Esophagus muscularis mucosa (tissue), 3 donors: ENCODE results near the gene VAV1.

Experiments used
- POLR2A ChIP-seq: fragments of 450-650 bp; IDR thresholded peaks from one replicate; pipeline ENCODE4 v1.6.1; 2017; ENCODE audit warnings: antibody characterized with exemption, moderate library complexity, mild to moderate bottlenecking, low read depth
- POLR2AphosphoS5 ChIP-seq, 2 donors: sonication (generic); formaldehyde crosslinking; IDR thresholded peaks; one replicate each; pipeline ENCODE4 v1.6.1; 2017; ENCODE audit warnings: antibody characterized with exemption in 2 of 2
- TF ChIP-seq, protein P1 (sequence below), 3 experiments: fragments of 200-600 bp in 2 of 3; fragments of 450-650 bp in 1 of 3; sonication (generic) in 2 of 3; IDR thresholded peaks; one replicate each; pipeline ENCODE4 v1.5.1; 2017 to 2019; ENCODE audit warnings: antibody characterized with exemption in 3 of 3, mild to moderate bottlenecking in 2 of 3, moderate library complexity in 1 of 3

DNA sequence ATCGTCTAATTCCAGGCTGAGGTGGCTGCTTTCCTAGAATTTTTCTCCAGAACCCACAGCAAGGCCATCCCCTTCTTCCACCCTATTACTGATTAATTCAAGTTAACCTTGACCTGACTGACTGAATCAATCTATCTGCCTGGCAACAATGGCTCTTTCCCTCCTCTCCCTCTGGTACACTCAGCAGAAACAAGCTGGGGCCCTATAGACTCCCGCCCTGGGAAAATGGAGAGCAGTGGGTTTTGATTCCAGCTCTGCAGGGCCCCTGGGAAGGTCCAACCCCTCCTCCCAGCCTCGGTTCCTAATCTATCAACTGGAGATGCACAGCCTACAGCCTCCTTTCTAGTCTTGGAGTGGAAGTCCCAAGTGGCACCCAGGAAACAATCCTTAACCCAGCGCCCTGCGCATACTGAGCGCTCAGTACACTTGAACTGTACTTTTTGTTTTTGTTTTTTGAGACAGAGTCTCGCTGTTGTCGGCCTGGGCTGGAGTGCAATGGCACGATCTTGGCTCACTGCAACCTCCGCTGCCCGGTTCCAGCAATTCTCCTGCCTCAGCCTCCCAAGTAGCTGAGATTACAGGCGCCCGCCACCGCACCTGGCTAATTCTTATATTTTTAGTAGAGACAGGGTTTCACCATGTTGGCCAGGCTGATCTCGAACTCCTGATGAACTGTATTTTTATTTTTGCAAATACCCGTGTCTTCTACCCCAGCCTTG is 46.8 kb upstream of the VAV1 start:
- TF ChIP-seq, protein P1, sequence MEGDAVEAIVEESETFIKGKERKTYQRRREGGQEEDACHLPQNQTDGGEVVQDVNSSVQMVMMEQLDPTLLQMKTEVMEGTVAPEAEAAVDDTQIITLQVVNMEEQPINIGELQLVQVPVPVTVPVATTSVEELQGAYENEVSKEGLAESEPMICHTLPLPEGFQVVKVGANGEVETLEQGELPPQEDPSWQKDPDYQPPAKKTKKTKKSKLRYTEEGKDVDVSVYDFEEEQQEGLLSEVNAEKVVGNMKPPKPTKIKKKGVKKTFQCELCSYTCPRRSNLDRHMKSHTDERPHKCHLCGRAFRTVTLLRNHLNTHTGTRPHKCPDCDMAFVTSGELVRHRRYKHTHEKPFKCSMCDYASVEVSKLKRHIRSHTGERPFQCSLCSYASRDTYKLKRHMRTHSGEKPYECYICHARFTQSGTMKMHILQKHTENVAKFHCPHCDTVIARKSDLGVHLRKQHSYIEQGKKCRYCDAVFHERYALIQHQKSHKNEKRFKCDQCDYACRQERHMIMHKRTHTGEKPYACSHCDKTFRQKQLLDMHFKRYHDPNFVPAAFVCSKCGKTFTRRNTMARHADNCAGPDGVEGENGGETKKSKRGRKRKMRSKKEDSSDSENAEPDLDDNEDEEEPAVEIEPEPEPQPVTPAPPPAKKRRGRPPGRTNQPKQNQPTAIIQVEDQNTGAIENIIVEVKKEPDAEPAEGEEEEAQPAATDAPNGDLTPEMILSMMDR (IDR thresholded peaks at IDR 0.05): no peak
- TF ChIP-seq POLR2AphosphoS5 (IDR thresholded peaks at IDR 0.05) (no peak), POLR2A (no peak)
